Measurements from ENCODE around the gene SNX17.
"Not testable (repeated sequence)": the region's sequence is repeated elsewhere in the genome, so short reads cannot be mapped to it uniquely, and the experiment has no call there.

The SNX17 gene

GRCh38 chr2:27420996-27421395 lies 50.6 kb downstream of the SNX17 start:
- no peak overlapping the region for H3K4me2 ChIP-seq
- H3K27ac ChIP-seq, result no peak overlapping the region
- H4K20me1 ChIP-seq, result no peaks in the 10 kb centered on the region
- H3K4me3 ChIP-seq, result no peak overlapping the region
- H3K4me1 ChIP-seq, result peaks cover 1% of the 10 kb centered on the region; the same call in 1 of the 2 replicates
- no peaks in the 10 kb centered on the region for H3K36me3 ChIP-seq
- TF ChIP-seq Cebpa-rat (IDR thresholded peaks at IDR 0.05), result no peak
- no peaks in the 10 kb centered on the region for H3K9me3 ChIP-seq
- H3K9ac ChIP-seq, result no peak overlapping the region
- no peaks in the 10 kb centered on the region for H3K27me3 ChIP-seq

GRCh38 chr2:27421660-27422250 lies 51.3 kb downstream of the SNX17 start:
- no peak for TF ChIP-seq Cebpa-rat (IDR thresholded peaks at IDR 0.05)
- Histone ChIP-seq H3K4me3 (no peak overlapping the region), H3K27me3 (no peaks in the 10 kb centered on the region), H3K4me2 (no peak overlapping the region), H3K36me3 (no peaks in the 10 kb centered on the region), H4K20me1 (no peaks in the 10 kb centered on the region), H3K9me3 (no peaks in the 10 kb centered on the region), H3K4me1 (peaks cover 9% of the 10 kb centered on the region), H3K9ac (no peak overlapping the region), H3K27ac (no peak overlapping the region)

- no peak for TF ChIP-seq Cebpa-rat (IDR thresholded peaks at IDR 0.05)
- Histone ChIP-seq H3K4me3 (no peak overlapping the region), H3K4me2 (no peak overlapping the region), H3K4me1 (peaks cover 19% of the 10 kb centered on the region), H3K27me3 (no peaks in the 10 kb centered on the region), H3K9ac (no peak overlapping the region), H3K27ac (no peak overlapping the region), H3K9me3 (no peaks in the 10 kb centered on the region), H4K20me1 (no peaks in the 10 kb centered on the region), H3K36me3 (no peaks in the 10 kb centered on the region)
Measured at GRCh38 chr2:27422958-27423357, 52.5 kb downstream of the SNX17 start.

- not testable (repeated sequence) for H3K4me3 ChIP-seq, H3K4me2 ChIP-seq, H3K36me3 ChIP-seq, H3K27me3 ChIP-seq, H3K9me3 ChIP-seq, H3K9ac ChIP-seq, H3K27ac ChIP-seq
- H4K20me1 ChIP-seq, result peaks cover 12% of the 10 kb centered on the region
- peaks cover 26% of the 10 kb centered on the region for H3K4me1 ChIP-seq
Measured at GRCh38 chr2:27425039-27425438, 54.6 kb downstream of the SNX17 start.

All from BLaER1 (cell line).